ENCODE data around the gene FIGNL1.

The FIGNL1 gene

GRCh38 chr7:50426280-50427045 is 23.7 kb downstream of the FIGNL1 start:
- no peak for DNase-seq

- DNase-seq, result no peak
Measured at GRCh38 chr7:50425318-50425717, 24.8 kb downstream of the FIGNL1 start.

GRCh38 chr7:50423860-50424259 is 26.3 kb downstream of the FIGNL1 start:
- no peak for DNase-seq

DNA sequence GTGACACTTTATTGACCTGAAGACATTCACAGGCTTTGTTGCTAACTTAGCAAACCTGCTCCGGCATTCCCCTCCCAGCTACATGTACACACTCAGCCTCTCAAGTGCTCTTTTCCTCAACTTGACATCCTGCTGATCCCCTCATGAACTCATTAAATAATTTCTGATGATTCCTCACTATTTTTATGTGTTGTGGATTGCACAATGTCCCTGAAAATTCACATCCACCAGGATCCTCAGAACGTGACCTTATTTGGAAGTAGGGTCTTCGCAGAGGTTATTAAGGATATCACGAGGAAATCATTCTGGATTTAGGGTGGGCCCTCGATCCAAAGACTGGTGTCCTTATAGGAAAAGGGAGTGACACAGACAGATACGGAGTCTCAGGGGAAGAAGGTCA is 27.3 kb downstream of the FIGNL1 start:
- no peak for DNase-seq

DNA sequence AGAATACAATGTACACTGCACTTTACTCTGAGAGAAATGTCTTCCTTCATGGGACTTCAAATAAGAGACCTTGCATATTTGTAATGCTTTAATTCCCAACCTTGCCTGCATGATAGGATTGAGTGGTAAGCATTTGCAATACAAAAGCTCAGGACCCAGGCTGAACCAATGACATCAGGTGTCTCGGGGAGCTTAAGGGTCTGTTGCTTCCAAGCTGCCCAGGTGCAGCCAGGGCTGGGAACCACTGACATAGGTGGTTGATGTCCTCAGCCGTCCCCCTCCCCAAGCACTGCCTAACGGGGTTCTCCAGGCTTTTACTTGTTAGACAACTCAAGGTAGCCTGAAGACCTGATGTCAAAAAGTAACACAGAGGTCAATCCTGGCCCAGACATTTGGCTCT is 29.1 kb downstream of the FIGNL1 start:
- no peak for DNase-seq

DNA sequence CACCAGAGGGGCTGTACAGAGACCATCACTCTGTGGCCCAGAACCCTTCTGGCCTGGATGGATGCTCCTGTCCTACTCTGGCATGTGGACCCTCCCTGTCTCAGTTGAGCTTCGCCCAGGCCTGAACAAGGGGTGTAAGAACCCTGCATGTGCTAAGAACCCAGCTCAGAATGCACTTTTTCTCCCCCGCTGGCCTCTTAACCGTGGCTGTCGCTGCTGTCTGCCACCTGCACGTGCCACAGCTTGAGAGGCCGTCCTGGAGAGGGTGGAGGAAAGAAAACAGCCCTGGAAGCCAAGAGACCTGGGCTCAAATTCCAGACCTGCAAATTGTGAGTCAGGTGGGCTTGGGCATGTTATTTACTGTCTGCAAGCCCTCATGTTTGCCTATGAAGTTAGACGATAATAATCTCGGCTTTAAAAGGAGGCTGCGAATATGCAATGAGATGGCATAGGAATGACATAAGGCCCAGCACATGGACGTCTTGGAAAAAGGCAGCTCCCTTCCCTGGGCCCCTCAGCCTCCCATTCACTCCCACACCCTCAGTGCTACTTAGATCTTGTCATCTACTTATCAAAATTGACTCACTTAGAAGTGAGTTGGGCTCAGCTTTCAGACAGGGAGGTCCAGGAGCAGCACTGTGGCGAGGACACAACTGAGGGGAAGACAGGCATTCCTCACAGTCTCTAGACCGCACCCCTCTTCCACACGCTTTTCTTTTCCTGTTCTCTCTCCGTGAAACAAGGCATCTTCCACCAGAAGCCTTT is 31.4 kb downstream of the FIGNL1 start:
- DNase-seq, result no peak

DNA sequence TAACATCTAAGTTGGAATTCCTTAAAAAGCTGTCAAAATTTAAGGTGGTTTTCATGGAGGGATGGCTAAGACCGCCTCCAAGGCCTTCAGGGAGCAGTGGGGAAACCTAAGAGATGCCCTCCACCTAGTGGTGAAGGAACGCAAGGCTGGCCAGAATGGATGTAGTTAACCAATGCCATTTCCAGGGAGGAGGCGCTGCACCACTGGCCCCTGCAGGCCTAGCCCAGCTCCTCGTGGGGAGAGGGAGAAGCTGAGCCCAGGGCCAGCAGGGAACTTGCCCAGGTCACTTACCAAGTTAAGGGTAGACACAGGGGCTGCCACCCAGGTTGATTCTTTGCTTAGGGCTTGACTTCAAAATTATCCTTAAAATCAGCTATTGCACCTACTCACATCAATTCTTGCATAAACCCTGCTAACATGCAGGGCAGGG is 32.0 kb downstream of the FIGNL1 start:
- peak; percentile 54 for DNase-seq

- no peak for DNase-seq
Measured at GRCh38 chr7:50416527-50417182, 33.5 kb downstream of the FIGNL1 start.

- no peak for DNase-seq
Measured at GRCh38 chr7:50415844-50416364, 34.2 kb downstream of the FIGNL1 start.

GRCh38 chr7:50413561-50413960 is 36.6 kb downstream of the FIGNL1 start:
- no peak for DNase-seq

GRCh38 chr7:50412973-50413372 is 37.2 kb downstream of the FIGNL1 start:
- no peak for DNase-seq

GRCh38 chr7:50411332-50411731 is 38.8 kb downstream of the FIGNL1 start:
- no peak for DNase-seq

GRCh38 chr7:50409856-50410745 is 40.0 kb downstream of the FIGNL1 start:
- DNase-seq, result no peak

DNA sequence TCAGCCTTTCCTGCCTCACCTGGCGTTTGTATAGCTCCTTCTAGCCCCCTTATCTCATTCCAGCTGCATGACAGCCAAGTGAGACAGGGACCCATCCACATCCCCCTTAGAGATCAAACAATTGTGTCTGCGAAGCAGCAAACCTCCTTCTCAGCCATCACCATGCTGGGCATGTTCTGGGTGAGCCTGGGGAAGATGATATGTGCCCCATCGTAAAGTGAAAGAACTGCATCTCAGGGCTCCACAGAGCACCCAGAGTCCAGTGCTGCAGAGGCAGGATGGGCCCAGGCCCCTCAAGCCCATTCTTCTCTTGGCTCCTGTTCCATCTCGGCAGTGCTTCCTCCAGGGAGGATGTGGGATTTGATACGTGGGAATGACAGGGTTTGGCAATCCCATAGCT is 43.2 kb downstream of the FIGNL1 start:
- no peak for DNase-seq

- no peak for DNase-seq
Measured at GRCh38 chr7:50405221-50405620, 44.9 kb downstream of the FIGNL1 start.

DNA sequence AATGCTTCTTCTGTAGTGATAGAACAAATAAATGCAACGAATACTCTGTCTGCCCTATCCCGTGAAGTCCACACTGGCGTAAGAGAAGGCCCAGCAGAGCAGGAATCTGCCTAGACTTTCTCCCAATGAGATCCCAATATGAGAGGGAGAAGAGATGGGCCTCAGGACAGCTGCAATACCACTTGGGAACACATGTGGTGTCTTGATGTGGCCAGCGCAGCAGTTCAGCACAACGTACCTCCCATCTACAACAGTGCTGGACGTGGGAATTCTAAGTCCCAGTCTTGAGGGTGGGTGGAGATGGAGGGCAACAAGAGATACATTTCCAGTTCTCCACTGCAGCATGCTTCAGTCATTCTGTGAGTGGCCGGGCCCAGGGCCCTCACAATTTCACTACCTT is 45.8 kb downstream of the FIGNL1 start:
- DNase-seq, result no peak

DNA sequence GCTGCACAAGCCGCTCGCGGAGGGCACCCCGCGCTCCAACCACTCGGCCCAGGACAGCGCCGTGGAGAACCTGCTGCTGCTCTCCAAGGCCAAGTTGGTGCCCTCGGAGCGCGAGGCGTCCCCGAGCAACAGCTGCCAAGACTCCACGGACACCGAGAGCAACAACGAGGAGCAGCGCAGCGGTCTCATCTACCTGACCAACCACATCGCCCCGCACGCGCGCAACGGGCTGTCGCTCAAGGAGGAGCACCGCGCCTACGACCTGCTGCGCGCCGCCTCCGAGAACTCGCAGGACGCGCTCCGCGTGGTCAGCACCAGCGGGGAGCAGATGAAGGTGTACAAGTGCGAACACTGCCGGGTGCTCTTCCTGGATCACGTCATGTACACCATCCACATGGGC is 50.0 kb downstream of the FIGNL1 start:
- DNase-seq, result no peak

GRCh38 chr7:50399635-50400034 is 50.5 kb downstream of the FIGNL1 start:
- no peak for DNase-seq

DNA sequence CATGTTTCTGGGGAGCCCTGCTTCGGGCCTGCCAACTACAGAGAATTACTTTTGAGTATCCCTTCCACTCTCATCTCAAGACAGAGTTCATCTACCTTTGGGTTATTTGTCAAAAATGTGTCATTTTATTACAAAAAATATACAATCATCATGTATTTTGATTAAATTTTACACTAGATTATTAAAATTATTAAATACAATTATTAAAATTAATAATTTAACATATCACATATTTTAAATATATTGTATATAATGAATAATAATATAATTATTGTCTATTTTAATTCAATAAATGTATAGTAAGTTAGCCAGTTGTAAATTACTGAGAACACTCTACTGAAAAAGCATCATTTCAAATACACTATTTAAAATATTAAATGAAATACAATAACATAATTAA is 50.9 kb downstream of the FIGNL1 start:
- no peak for DNase-seq

GRCh38 chr7:50397971-50398324 is 52.2 kb downstream of the FIGNL1 start:
- no peak for DNase-seq

- DNase-seq, result no peak
Measured at GRCh38 chr7:50397320-50397970, 52.7 kb downstream of the FIGNL1 start.

- no peak for DNase-seq
Measured at GRCh38 chr7:50396856-50397255, 53.3 kb downstream of the FIGNL1 start.

Measured in NCI-H2081 treated with DMSO at 0.1 percent for 48 hours (cell line).